HEK293 (cell line): Measurements from ENCODE around the gene VGLL4.

Experiments
- CTCF ChIA-PET: fragments of 350-600 bp; formaldehyde crosslinking; extraction: SDS; loops from one replicate; lab custom pipeline; 2021; ENCODE audit warnings: antibody characterized with exemption; lab: Yijun Ruan, JAX
- POLR2A ChIA-PET: fragments of 300-600 bp; formaldehyde crosslinking; extraction: SDS; loops from one replicate; lab custom pipeline; 2020; ENCODE audit warnings: antibody characterized with exemption, inconsistent platforms; lab: Yijun Ruan, JAX
- H3K27ac ChIP-seq: fragments of 200-500 bp; sonication (Bioruptor generic); 2 replicates; pipeline ENCODE4 v1.5.1; 2014; ENCODE audit warnings: low read depth, low read length, control low read depth, inconsistent platforms; ENCODE audit errors: extremely low read depth
- H3K36me3 ChIP-seq, 2 experiments: fragments of 200-500 bp in 1 of 2; sonication (Bioruptor generic) in 1 of 2; 1 replicate in 1 of 2; 2 replicates in 1 of 2; pipeline ENCODE4 v1.5.1; 2014 to 2017; ENCODE audit warnings: inconsistent platforms in 2 of 2, low read length in 2 of 2; ENCODE audit not compliant: control insufficient read depth in 2 of 2, insufficient read depth in 1 of 2
- H3K4me1 ChIP-seq: fragments of 200-500 bp; sonication (Bioruptor generic); 2 replicates; pipeline ENCODE4 v1.5.1; 2014; ENCODE audit warnings: mild to moderate bottlenecking, low read length, inconsistent platforms; ENCODE audit not compliant: control insufficient read depth, insufficient read depth
- H3K4me3 ChIP-seq: 2 replicates; pipeline ENCODE4 v1.5.1; 2011; ENCODE audit warnings: low read depth, mild to moderate bottlenecking, control low read depth, low read length, moderate library complexity
- H3K9me3 ChIP-seq: fragments of 200-500 bp; sonication (Bioruptor generic); 2 replicates; pipeline ENCODE4 v1.5.1; 2014; ENCODE audit warnings: low read depth, low read length, inconsistent platforms; ENCODE audit not compliant: control insufficient read depth, insufficient read depth
- EGR2 ChIP-seq: fragments of 450-650 bp; formaldehyde crosslinking; IDR thresholded peaks from 2 replicates; pipeline ENCODE4 v1.5.1; 2016; ENCODE audit warnings: low read depth, missing biosample characterization, missing genetic modification characterization
- FEZF1 ChIP-seq: fragments of 450-650 bp; formaldehyde crosslinking; IDR thresholded peaks from 2 replicates; pipeline ENCODE4 v1.5.1; 2016; ENCODE audit warnings: missing biosample characterization, missing genetic modification characterization
- GLIS2 ChIP-seq: fragments of 450-650 bp; formaldehyde crosslinking; IDR thresholded peaks from 2 replicates; pipeline ENCODE4 v1.5.1; 2016; ENCODE audit warnings: missing biosample characterization, missing genetic modification characterization
- OSR2 ChIP-seq: fragments of 450-650 bp; formaldehyde crosslinking; IDR thresholded peaks from 2 replicates; pipeline ENCODE4 v1.5.1; 2016; ENCODE audit warnings: missing biosample characterization, missing genetic modification characterization
- SP7 ChIP-seq: fragments of 450-650 bp; formaldehyde crosslinking; IDR thresholded peaks from 2 replicates; pipeline ENCODE4 v1.5.1; 2016; ENCODE audit warnings: missing biosample characterization, missing genetic modification characterization
- ZBTB17 ChIP-seq: fragments of 450-650 bp; formaldehyde crosslinking; IDR thresholded peaks from 2 replicates; pipeline ENCODE4 v1.5.1; 2016; ENCODE audit warnings: missing biosample characterization, missing genetic modification characterization
- ZBTB48 ChIP-seq: fragments of 450-650 bp; formaldehyde crosslinking; IDR thresholded peaks from 2 replicates; pipeline ENCODE4 v1.5.1; 2016; ENCODE audit warnings: missing biosample characterization, missing genetic modification characterization
- ZBTB49 ChIP-seq: fragments of 450-650 bp; formaldehyde crosslinking; IDR thresholded peaks from 2 replicates; pipeline ENCODE4 v1.5.1; 2016; ENCODE audit warnings: missing biosample characterization, missing genetic modification characterization, low read depth
- ZBTB6 ChIP-seq: fragments of 450-650 bp; formaldehyde crosslinking; IDR thresholded peaks from 2 replicates; pipeline ENCODE4 v1.5.1; 2017; ENCODE audit warnings: missing biosample characterization, missing genetic modification characterization
- ZIC2 ChIP-seq: fragments of 450-650 bp; formaldehyde crosslinking; IDR thresholded peaks from 2 replicates; pipeline ENCODE4 v1.5.1; 2016; ENCODE audit warnings: missing biosample characterization, missing genetic modification characterization
- ZNF10 ChIP-seq: fragments of 450-650 bp; formaldehyde crosslinking; IDR thresholded peaks from 2 replicates; pipeline ENCODE4 v1.5.1; 2017; ENCODE audit warnings: missing biosample characterization, missing genetic modification characterization
- ZNF121 ChIP-seq: fragments of 450-650 bp; formaldehyde crosslinking; IDR thresholded peaks from 2 replicates; pipeline ENCODE4 v1.5.1; 2016; ENCODE audit warnings: missing biosample characterization, missing genetic modification characterization
- ZNF214 ChIP-seq: fragments of 450-650 bp; formaldehyde crosslinking; IDR thresholded peaks from 2 replicates; pipeline ENCODE4 v1.5.1; 2017; ENCODE audit warnings: missing biosample characterization, mild to moderate bottlenecking, missing genetic modification characterization, borderline replicate concordance
- ZNF223 ChIP-seq: fragments of 450-650 bp; formaldehyde crosslinking; IDR thresholded peaks from 2 replicates; pipeline ENCODE4 v1.5.1; 2016; ENCODE audit warnings: missing biosample characterization, missing genetic modification characterization
- ZNF366 ChIP-seq: fragments of 450-650 bp; formaldehyde crosslinking; conservative IDR thresholded peaks from 2 replicates; pipeline ENCODE4 v1.5.1; 2016; ENCODE audit warnings: missing biosample characterization, missing genetic modification characterization
- ZNF416 ChIP-seq: fragments of 450-650 bp; formaldehyde crosslinking; IDR thresholded peaks from 2 replicates; pipeline ENCODE4 v1.5.1; 2016; ENCODE audit warnings: missing biosample characterization, missing genetic modification characterization
- ZNF501 ChIP-seq: fragments of 450-650 bp; formaldehyde crosslinking; IDR thresholded peaks from 2 replicates; pipeline ENCODE4 v1.5.1; 2016; ENCODE audit warnings: missing biosample characterization, missing genetic modification characterization
- ZNF600 ChIP-seq: fragments of 450-650 bp; formaldehyde crosslinking; IDR thresholded peaks from 2 replicates; pipeline ENCODE4 v1.5.1; 2016; ENCODE audit warnings: missing biosample characterization, missing genetic modification characterization
- ZNF692 ChIP-seq: fragments of 450-650 bp; formaldehyde crosslinking; IDR thresholded peaks from 2 replicates; pipeline ENCODE4 v1.5.1; 2016; ENCODE audit warnings: missing biosample characterization, missing genetic modification characterization
- ZXDB ChIP-seq: fragments of 450-650 bp; formaldehyde crosslinking; IDR thresholded peaks from 2 replicates; pipeline ENCODE4 v1.5.1; 2016; ENCODE audit warnings: missing biosample characterization, missing genetic modification characterization
- TF ChIP-seq, protein P1 (sequence below): fragments of 450-650 bp; formaldehyde crosslinking; IDR thresholded peaks from 2 replicates; pipeline ENCODE4 v1.5.1; 2017; ENCODE audit warnings: missing biosample characterization, missing genetic modification characterization

VGLL4 gene

GRCh38 chr3:11593318-11594034 lies 50.2 kb downstream of the VGLL4 start:
- CTCF ChIA-PET = no interaction called here
- Histone ChIP-seq H3K4me3 (no peak overlapping the region), H3K36me3 (no peaks in the 10 kb centered on the region), H3K9me3 (no peaks in the 10 kb centered on the region), H3K27ac (no peak overlapping the region), H3K4me1 (peaks cover 25% of the 10 kb centered on the region)
- POLR2A ChIA-PET = no interaction called here
- TF ChIP-seq FEZF1 (no peak), ZIC2 (tag by site-specific recombination) (peak; percentile 47; the same call in 1 of the 2 replicates)

DNA sequence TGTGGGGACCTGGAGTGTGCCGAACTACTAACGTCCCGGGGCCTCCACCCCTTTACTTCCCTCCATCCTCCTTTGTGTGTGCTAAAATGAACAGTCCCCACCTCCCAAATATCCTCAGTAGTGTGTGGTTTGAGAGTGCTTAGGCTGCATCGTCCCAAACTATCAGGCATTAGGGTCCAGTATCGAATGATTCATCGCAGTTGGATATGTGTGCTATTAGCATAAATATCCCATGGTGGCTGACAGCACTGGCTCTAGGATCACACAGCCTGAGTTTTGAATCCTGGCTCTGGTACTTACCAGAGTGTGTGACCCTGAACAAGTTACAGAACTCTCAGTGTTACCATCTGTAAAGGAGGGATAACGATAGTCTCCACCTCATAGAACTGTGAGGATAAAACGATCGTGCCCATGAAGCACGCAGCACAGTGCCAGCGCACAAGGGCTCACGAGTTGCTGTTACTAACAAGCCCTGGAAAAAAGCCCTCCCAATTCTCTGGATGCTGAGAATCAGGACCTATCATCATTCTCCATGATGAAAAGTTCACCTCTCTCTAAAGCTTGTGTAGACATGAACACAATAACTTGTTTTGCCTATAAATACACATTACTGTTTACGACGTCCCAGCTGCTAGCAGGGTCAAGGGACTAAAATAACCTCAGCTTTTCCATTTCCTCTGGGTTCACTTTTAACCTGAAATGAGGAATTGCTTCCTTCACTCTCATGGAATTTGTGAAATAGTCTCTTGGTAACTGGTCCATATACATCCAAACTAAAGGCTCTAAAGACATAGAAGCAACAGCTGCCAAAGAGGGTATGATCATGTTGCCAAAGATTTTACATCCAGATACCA lies 51.0 kb downstream of the VGLL4 start:
- H3K27ac ChIP-seq = peak overlapping the region; percentile 87; the same call in 1 of the 2 replicates
- TF ChIP-seq ZNF214 (tag by site-specific recombination) (no peak), ZNF121 (tag by site-specific recombination) (no peak), ZBTB17 (peak; percentile 79), ZBTB6 (tag by site-specific recombination) (peak; percentile 39; the same call in 1 of the 2 replicates), ZNF600 (tag by site-specific recombination) (peak; percentile 53; the same call in 1 of the 2 replicates), GLIS2 (tag by site-specific recombination) (no peak), ZNF416 (no peak)
- TF ChIP-seq, protein P1, sequence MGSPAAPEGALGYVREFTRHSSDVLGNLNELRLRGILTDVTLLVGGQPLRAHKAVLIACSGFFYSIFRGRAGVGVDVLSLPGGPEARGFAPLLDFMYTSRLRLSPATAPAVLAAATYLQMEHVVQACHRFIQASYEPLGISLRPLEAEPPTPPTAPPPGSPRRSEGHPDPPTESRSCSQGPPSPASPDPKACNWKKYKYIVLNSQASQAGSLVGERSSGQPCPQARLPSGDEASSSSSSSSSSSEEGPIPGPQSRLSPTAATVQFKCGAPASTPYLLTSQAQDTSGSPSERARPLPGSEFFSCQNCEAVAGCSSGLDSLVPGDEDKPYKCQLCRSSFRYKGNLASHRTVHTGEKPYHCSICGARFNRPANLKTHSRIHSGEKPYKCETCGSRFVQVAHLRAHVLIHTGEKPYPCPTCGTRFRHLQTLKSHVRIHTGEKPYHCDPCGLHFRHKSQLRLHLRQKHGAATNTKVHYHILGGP (tag by site-specific recombination) = no peak
- ChIA-PET CTCF (no interaction called here), POLR2A (no interaction called here)
- peaks cover 25% of the 10 kb centered on the region for H3K4me1 ChIP-seq
- no peaks in the 10 kb centered on the region for H3K9me3 ChIP-seq
- H3K36me3 ChIP-seq = no peaks in the 10 kb centered on the region
- H3K4me3 ChIP-seq = no peak overlapping the region

GRCh38 chr3:11591391-11592282 lies 52.1 kb downstream of the VGLL4 start:
- Histone ChIP-seq H3K4me1 (peaks cover 25% of the 10 kb centered on the region), H3K36me3 (no peaks in the 10 kb centered on the region), H3K4me3 (no peak overlapping the region), H3K9me3 (no peaks in the 10 kb centered on the region), H3K27ac (peak overlapping the region; percentile 87)
- ChIA-PET CTCF (interaction anchor here (1.0 to 1.8 kb wide), 2 partner anchors 60 to 212 kb away, joined by 4 to 5 read pairs; no protein-coding TSS in a partner anchor), POLR2A (interaction anchor here (1.0 to 2.3 kb wide), 2 partner anchors 9 to 52 kb away, joined by 3 to 9 read pairs; partner anchors contain the start of gene VGLL4)
- TF ChIP-seq ZNF501 (tag by site-specific recombination) = 0 out of 2 replicates have a peak, but pooled peaks have one; percentile 16
- 0 out of 2 replicates have a peak, but pooled peaks have one; percentile 41 for TF ChIP-seq ZXDB (tag by site-specific recombination)
- no peak for TF ChIP-seq ZNF223 (tag by site-specific recombination)
- peak; percentile 59; the same call in 1 of the 2 replicates for TF ChIP-seq OSR2
- TF ChIP-seq ZNF692 (tag by site-specific recombination) = peak; percentile 50; the same call in 1 of the 2 replicates
- TF ChIP-seq SP7 (tag by site-specific recombination) = peak; percentile 30
- TF ChIP-seq EGR2 (tag by site-specific recombination) = 0 out of 2 replicates have a peak, but pooled peaks have one; percentile 5
- no peak for TF ChIP-seq ZBTB49 (tag by site-specific recombination)
- peak; percentile 34; the same call in 1 of the 2 replicates for TF ChIP-seq FEZF1
- TF ChIP-seq ZNF366 (tag by site-specific recombination) = peak; percentile 64
- no peak for TF ChIP-seq ZNF10 (tag by site-specific recombination)
- TF ChIP-seq ZBTB48 (tag by site-specific recombination) = peak; percentile 57; the same call in 1 of the 2 replicates
- TF ChIP-seq ZBTB17 = peak; percentile 91
